A673 (cell line): ENCODE measurements around the gene S100A4. TPM values are rescaled to one million over a fixed set of nuclear protein-coding genes. Genes with fewer than 3 reads are reported as not detected.

ENCODE experiments used
- BruUV-seq: library from RNA; stranded (reverse); fragments of 400-500 nt; replicated peaks from 2 replicates; lab custom pipeline; 2021; lab: Mats Ljungman, UMichigan
- CTCF ChIA-PET: fragments of 300-600 bp; sonication (Branson Sonifier 250); formaldehyde crosslinking; loops from one replicate; lab custom pipeline; 2022; ENCODE audit warnings: antibody characterized with exemption; lab: Charles Lee
- POLR2A ChIA-PET: fragments of 300-600 bp; sonication (Branson Sonifier 250); formaldehyde crosslinking; loops from one replicate; lab custom pipeline; 2022; ENCODE audit warnings: antibody characterized with exemption; ENCODE audit not compliant: low non-redundant PET; lab: Charles Lee
- DNase-seq: peaks from one replicate; pipeline ENCODE4 v3.0.0-alpha.2; 2015; ENCODE audit warnings: low spot score
- H3K27ac ChIP-seq: fragments of 200-600 bp; sonication (generic); 2 replicates; pipeline ENCODE4 v1.5.1; 2016; ENCODE audit warnings: mixed run types, low read depth, mild to moderate bottlenecking, mixed read lengths, antibody characterized with exemption, low read length; ENCODE audit not compliant: poor library complexity, severe bottlenecking
- H3K27me3 ChIP-seq: fragments of 200-600 bp; sonication (generic); replicated peaks from 2 replicates; pipeline ENCODE4 v1.6.1; 2017; ENCODE audit warnings: mixed run types, low read depth, mild to moderate bottlenecking, mixed read lengths, antibody characterized with exemption, low read length; ENCODE audit not compliant: insufficient read depth, poor library complexity
- H3K36me3 ChIP-seq: fragments of 200-600 bp; sonication (generic); 2 replicates; pipeline ENCODE4 v1.6.1; 2016; ENCODE audit warnings: mixed run types, mild to moderate bottlenecking, mixed read lengths, antibody characterized with exemption, low read length; ENCODE audit not compliant: insufficient read depth, poor library complexity, severe bottlenecking
- H3K4me1 ChIP-seq: fragments of 200-600 bp; sonication (generic); 2 replicates; pipeline ENCODE4 v1.6.1; 2017; ENCODE audit warnings: mixed run types, mild to moderate bottlenecking, mixed read lengths, antibody characterized with exemption, low read length; ENCODE audit not compliant: insufficient read depth, poor library complexity, severe bottlenecking
- H3K4me3 ChIP-seq: fragments of 200-600 bp; sonication (generic); 2 replicates; pipeline ENCODE4 v1.5.1; 2016; ENCODE audit warnings: low read depth, mixed run types, mild to moderate bottlenecking, mixed read lengths, low read length; ENCODE audit not compliant: poor library complexity, severe bottlenecking
- H3K9me3 ChIP-seq: fragments of 200-600 bp; sonication (generic); 2 replicates; pipeline ENCODE4 v1.6.1; 2016; ENCODE audit warnings: mixed run types, low read depth, mild to moderate bottlenecking, mixed read lengths, antibody characterized with exemption, low read length; ENCODE audit not compliant: poor library complexity, severe bottlenecking
- EZH2 ChIP-seq: fragments of 200-600 bp; sonication (generic); IDR thresholded peaks from 2 replicates; pipeline ENCODE4 v1.6.1; 2017; ENCODE audit warnings: borderline replicate concordance, low read depth, mild to moderate bottlenecking, mixed read lengths, antibody characterized with exemption, low read length; ENCODE audit not compliant: poor library complexity, severe bottlenecking
- intact Hi-C: fragments of 100-400 bp; cut with micrococcal nuclease; formaldehyde crosslinking; loops from one replicate; pipeline ENCODE4 v1.10.0; 2022; ENCODE audit not compliant: unreplicated experiment
- total RNA-seq: library from RNA; stranded (reverse); gene quantifications from 2 replicates; pipeline ENCODE4 v1.2.3, GENCODE V29; 2021
- TF ChIP-seq, protein P1 (sequence below): fragments of 300-800, 200-600 bp; sonication (generic); conservative IDR thresholded peaks from 2 replicates; pipeline ENCODE4 v1.5.1; 2017; ENCODE audit warnings: low read depth, mild to moderate bottlenecking, antibody characterized with exemption, low read length, moderate library complexity, mixed read lengths

Gene S100A4
- total RNA-seq, 1 experiment from 2014 or later, result 20.0 TPM

GRCh38 chr1:153495536-153495935 is 50.1 kb downstream of the S100A4 start:
- Histone ChIP-seq H3K9me3 (no peaks in the 10 kb centered on the region), H3K4me3 (no peak overlapping the region), H3K27me3 (peaks cover 12% of the 10 kb centered on the region), H3K27ac (no peak overlapping the region), H3K36me3 (no peaks in the 10 kb centered on the region), H3K4me1 (peaks cover 6% of the 10 kb centered on the region)
- CTCF ChIA-PET, result interaction anchor here (0.6 to 2.4 kb wide), 4 partner anchors 10 to 144 kb away, joined by 3 to 20 read pairs (median 10); no protein-coding TSS in a partner anchor
- BruUV-seq, result no TSS peak
- intact Hi-C loops, result loop anchor here (1.0 kb wide), 2 partner anchors 30 to 143 kb away; no protein-coding TSS in a partner anchor
- no peak for DNase-seq
- POLR2A ChIA-PET, result interaction anchor here (0.6 kb wide), 1 partner anchor 213 kb away, joined by 3 read pairs; no protein-coding TSS in a partner anchor
- TF ChIP-seq EZH2, result no peak
- TF ChIP-seq, protein P1, sequence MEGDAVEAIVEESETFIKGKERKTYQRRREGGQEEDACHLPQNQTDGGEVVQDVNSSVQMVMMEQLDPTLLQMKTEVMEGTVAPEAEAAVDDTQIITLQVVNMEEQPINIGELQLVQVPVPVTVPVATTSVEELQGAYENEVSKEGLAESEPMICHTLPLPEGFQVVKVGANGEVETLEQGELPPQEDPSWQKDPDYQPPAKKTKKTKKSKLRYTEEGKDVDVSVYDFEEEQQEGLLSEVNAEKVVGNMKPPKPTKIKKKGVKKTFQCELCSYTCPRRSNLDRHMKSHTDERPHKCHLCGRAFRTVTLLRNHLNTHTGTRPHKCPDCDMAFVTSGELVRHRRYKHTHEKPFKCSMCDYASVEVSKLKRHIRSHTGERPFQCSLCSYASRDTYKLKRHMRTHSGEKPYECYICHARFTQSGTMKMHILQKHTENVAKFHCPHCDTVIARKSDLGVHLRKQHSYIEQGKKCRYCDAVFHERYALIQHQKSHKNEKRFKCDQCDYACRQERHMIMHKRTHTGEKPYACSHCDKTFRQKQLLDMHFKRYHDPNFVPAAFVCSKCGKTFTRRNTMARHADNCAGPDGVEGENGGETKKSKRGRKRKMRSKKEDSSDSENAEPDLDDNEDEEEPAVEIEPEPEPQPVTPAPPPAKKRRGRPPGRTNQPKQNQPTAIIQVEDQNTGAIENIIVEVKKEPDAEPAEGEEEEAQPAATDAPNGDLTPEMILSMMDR, result no peak

- Histone ChIP-seq H3K9me3 (no peaks in the 10 kb centered on the region), H3K27me3 (peaks cover 12% of the 10 kb centered on the region), H3K27ac (no peak overlapping the region), H3K4me3 (no peak overlapping the region), H3K4me1 (peaks cover 9% of the 10 kb centered on the region), H3K36me3 (no peaks in the 10 kb centered on the region)
- no TSS peak for BruUV-seq
- POLR2A ChIA-PET, result interaction anchor here (0.6 kb wide), 1 partner anchor 213 kb away, joined by 3 read pairs; no protein-coding TSS in a partner anchor
- TF ChIP-seq EZH2, result no peak
- TF ChIP-seq, protein P1, result peak; percentile 94
- intact Hi-C loops, result loop anchor here (1.0 kb wide), 2 partner anchors 30 to 143 kb away; no protein-coding TSS in a partner anchor
- CTCF ChIA-PET, result interaction anchor here (0.5 to 2.4 kb wide), 6 partner anchors 10 to 144 kb away, joined by 3 to 20 read pairs (median 4); no protein-coding TSS in a partner anchor
- peak; percentile 79 for DNase-seq
Measured at GRCh38 chr1:153494976-153495535, 50.5 kb downstream of the S100A4 start.

Other genes starting within 250 kb of the S100A4 start
- gene PGLYRP3, start 232.9 kb downstream of the S100A4 start, total RNA-seq, result not detected in 2 replicates
- gene PGLYRP4, start 197.0 kb downstream of the S100A4 start, total RNA-seq, result not detected in 2 replicates
- gene S100A9, start 188.0 kb downstream of the S100A4 start, total RNA-seq, result not detected in 2 replicates
- gene S100A12, start 170.2 kb downstream of the S100A4 start, total RNA-seq, result not detected in 2 replicates
- gene S100A8, start 154.7 kb downstream of the S100A4 start, total RNA-seq, result not detected in 2 replicates
- gene S100A7A, start 129.3 kb downstream of the S100A4 start, total RNA-seq, result not detected in 2 replicates
- not detected in 2 replicates for gene S100A7, start 85.2 kb downstream of the S100A4 start, total RNA-seq
- gene S100A6, start 9.8 kb downstream of the S100A4 start, total RNA-seq, result 73.6 and 106 TPM in 2 replicates
- not detected in 2 replicates for gene S100A5, start 4.9 kb downstream of the S100A4 start, total RNA-seq
- gene S100A3, start 3.5 kb upstream of the S100A4 start, total RNA-seq, result 0.61 and 0.99 TPM in 2 replicates
- 2.4 and 4.5 TPM in 2 replicates for gene S100A2, start 20.0 kb upstream of the S100A4 start, total RNA-seq
- 0.43 TPM in 1 of 2 replicates, not detected in the other for gene S100A16, start 67.3 kb upstream of the S100A4 start, total RNA-seq
- not detected in 2 replicates for gene S100A14, start 70.5 kb upstream of the S100A4 start, total RNA-seq
- gene S100A13, start 81.7 kb upstream of the S100A4 start, total RNA-seq, result 11.0 and 18.0 TPM in 2 replicates
- 0.72 TPM in 1 of 2 replicates, not detected in the other for gene S100A1, start 82.6 kb upstream of the S100A4 start, total RNA-seq
- gene CHTOP, start 88.3 kb upstream of the S100A4 start, total RNA-seq, result 99.8 and 101 TPM in 2 replicates
- gene SNAPIN, start 112.9 kb upstream of the S100A4 start, total RNA-seq, result 47.4 and 55.9 TPM in 2 replicates
- 391 and 420 TPM in 2 replicates for gene ILF2, start 125.2 kb upstream of the S100A4 start, total RNA-seq
- gene NPR1, start 132.9 kb upstream of the S100A4 start, total RNA-seq, result 0.87 and 1.1 TPM in 2 replicates
- 56.7 and 58.0 TPM in 2 replicates for gene INTS3, start 182.2 kb upstream of the S100A4 start, total RNA-seq
- 5.0 and 5.7 TPM in 2 replicates for gene SLC27A3, start 229.6 kb upstream of the S100A4 start, total RNA-seq